ENCODE measurements around the gene B3GNT7. TPM values are rescaled to one million over a fixed set of nuclear protein-coding genes. Genes with fewer than 3 reads are reported as not detected.

The B3GNT7 gene
- total RNA-seq, 4 donors from 2014 or later, result 1.2 to 2.6 (median 1.8) TPM

DNA sequence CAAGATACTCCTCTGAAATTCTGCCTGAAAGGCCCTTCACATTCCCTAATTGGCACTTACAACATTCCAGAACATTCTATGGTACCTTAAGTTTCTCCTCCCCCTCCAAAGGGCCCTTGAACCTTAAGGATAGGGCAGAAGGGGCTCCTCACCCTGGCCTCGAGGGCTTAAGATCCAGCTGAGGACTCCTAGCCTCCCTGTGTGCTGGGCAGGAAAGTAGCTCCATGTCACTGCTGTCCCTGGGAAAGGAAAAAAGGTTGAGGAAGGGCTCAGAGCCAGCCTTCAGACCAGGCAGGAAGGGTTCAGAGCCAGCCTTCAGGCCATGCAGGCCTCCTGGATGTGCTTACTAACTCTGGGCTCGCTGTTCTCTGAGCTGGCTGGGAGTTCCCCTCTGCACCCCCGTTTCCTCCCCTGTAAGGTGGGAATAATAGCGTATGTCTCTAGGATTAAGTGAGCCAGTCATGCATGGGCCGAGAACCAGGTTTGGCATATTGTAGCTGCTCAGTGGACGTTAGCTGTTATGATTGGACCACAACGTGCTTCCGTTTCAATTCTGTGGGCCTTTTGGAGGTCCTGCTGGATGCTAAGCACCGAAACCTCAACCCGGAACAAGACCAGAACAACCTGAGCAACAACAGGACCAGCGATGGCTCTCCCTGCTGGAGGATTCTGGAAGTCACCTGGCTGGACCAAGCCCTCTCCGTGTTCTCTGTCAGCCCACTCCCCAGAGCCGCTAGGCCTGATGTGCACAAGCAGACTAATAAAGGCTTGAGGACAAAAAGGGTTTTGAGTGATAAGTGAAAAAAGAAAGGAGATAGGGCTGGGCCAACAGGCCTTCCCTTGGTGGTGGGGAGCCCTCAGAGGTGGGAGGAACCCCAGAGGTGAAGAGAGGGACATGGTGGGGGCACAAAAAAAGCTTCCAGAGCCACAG, 1.0 kb upstream of the B3GNT7 start:
- 78 to 80% methylated on average over 13 of the region's 13 CpGs for WGBS, 2 donors
- TF ChIP-seq CTCF (IDR thresholded peaks at IDR 0.05) (no peak), POLR2A (IDR thresholded peaks at IDR 0.05) (no peak)
- DNase-seq (ENCODE audit: low spot score in 2 of 2), result no peak
- H3K4me3 ChIP-seq (ENCODE audit: low read depth, poor library complexity, severe bottlenecking), result no peak overlapping the region
- intact Hi-C loops (cut with DNase I; ENCODE audit: low total_unique reads), result no loop called here

DNA sequence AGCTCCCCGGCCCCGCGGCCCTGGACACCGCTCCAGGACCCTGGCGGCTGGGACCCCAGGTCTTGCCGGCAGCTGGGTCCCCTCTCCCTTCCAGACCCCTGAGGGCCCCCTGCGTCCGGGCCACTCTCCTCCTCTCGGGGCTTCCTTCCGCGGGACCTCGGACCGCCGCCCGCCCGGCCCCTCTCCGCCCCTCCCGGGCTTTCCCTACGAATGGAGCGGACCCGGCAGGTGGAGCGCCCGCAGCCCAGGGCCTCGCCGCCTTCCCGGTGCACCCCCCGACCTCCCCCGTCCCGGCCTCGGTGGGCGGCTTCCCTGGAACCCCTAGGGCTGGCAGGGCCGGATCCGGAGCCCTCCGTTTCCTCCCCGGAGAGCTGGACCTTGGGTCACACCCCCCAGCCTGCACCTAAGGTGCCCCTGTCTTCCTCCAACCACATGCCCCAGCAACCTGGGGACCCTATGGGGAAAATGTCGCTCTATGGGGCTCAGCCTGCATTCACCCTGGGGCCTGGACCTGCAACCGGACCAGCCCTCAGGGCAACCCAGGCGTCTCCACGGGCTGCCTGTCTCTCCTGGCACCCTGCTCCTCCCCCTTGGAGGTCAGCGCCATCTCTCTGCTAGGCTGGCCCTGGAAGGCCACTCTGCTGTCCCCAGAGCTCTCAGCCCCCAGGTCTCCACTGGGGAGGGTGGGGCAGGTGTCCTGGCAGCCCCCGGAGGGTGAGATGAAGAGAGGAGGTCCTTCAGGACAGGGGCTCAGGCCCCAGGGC, 730 bp downstream of the B3GNT7 start:
- TF ChIP-seq CTCF (IDR thresholded peaks at IDR 0.05) (no peak), POLR2A (IDR thresholded peaks at IDR 0.05) (no peak)
- peak overlapping the region; percentile 4 for H3K4me3 ChIP-seq (ENCODE audit: low read depth, poor library complexity, severe bottlenecking)
- intact Hi-C loops (cut with DNase I; ENCODE audit: low total_unique reads), result no loop called here
- DNase-seq (ENCODE audit: low spot score in 2 of 2), result no peak
- 16 to 30% methylated on average over 20 to 35 of the region's 41 CpGs for WGBS, 2 donors

- intact Hi-C loops (cut with DNase I; ENCODE audit: low total_unique reads), result no loop called here
- no peak overlapping the region for H3K4me3 ChIP-seq (ENCODE audit: low read depth, poor library complexity, severe bottlenecking)
- DNase-seq (ENCODE audit: low spot score in 2 of 2), result no peak
- 91 to 93% methylated on average over 21 to 22 of the region's 22 CpGs for whole genome bisulfite sequencing, 2 donors
- TF ChIP-seq CTCF (IDR thresholded peaks at IDR 0.05) (no peak), POLR2A (IDR thresholded peaks at IDR 0.05) (no peak)
Measured at GRCh38 chr2:231397011-231397927, 1.8 kb downstream of the B3GNT7 start.

DNA sequence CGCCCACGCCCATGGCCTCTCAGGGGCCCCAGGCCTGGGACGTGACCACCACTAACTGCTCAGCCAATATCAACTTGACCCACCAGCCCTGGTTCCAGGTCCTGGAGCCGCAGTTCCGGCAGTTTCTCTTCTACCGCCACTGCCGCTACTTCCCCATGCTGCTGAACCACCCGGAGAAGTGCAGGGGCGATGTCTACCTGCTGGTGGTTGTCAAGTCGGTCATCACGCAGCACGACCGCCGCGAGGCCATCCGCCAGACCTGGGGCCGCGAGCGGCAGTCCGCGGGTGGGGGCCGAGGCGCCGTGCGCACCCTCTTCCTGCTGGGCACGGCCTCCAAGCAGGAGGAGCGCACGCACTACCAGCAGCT, 2.4 kb downstream of the B3GNT7 start:
- 96 to 98% methylated on average over 13 to 28 of the region's 28 CpGs for WGBS, 2 donors
- no peak for TF ChIP-seq CTCF (IDR thresholded peaks at IDR 0.05)
- no peak for TF ChIP-seq POLR2A (IDR thresholded peaks at IDR 0.05)
- H3K4me3 ChIP-seq (ENCODE audit: low read depth, poor library complexity, severe bottlenecking), result no peak overlapping the region
- no peak for DNase-seq (ENCODE audit: low spot score in 2 of 2)
- intact Hi-C loops (cut with DNase I; ENCODE audit: low total_unique reads), result no loop called here

- intact Hi-C loops (cut with DNase I; ENCODE audit: low total_unique reads), result no loop called here
- no peak for DNase-seq (ENCODE audit: low spot score in 2 of 2)
- no peak for TF ChIP-seq POLR2A (IDR thresholded peaks at IDR 0.05)
- H3K4me3 ChIP-seq (ENCODE audit: low read depth, poor library complexity, severe bottlenecking), result no peak overlapping the region
- 92 to 94% methylated on average over 15 to 23 of the region's 27 CpGs for WGBS, 2 donors
Measured at GRCh38 chr2:231398585-231398984, 3.1 kb downstream of the B3GNT7 start.

Measured in lower leg skin (tissue), 4 donors.